ENCODE results near the gene RGS6.

DNA sequence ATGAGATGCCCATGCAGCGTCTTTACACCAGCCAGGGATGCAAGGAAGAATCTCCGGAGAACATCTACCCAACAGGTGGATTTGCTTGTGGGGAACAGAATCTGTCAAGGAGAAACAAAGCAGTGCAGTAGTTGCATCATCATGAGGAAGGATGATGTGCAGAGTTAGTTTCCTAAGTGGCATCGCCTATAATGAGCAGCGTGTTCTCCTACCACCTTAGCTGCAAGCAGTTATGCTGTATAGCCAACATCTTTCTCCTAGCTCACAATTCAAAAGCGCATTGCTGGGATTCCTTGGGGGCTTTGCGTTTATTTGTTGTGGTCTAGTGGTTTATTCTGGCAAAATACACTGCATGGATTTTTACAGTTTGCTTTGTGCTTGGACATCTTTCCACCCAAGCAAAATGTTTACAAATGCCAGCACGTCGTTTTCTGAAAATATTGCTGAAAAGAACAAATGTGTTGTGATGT, 233.0 kb downstream of the RGS6 start:
- TF ChIP-seq, protein P1, sequence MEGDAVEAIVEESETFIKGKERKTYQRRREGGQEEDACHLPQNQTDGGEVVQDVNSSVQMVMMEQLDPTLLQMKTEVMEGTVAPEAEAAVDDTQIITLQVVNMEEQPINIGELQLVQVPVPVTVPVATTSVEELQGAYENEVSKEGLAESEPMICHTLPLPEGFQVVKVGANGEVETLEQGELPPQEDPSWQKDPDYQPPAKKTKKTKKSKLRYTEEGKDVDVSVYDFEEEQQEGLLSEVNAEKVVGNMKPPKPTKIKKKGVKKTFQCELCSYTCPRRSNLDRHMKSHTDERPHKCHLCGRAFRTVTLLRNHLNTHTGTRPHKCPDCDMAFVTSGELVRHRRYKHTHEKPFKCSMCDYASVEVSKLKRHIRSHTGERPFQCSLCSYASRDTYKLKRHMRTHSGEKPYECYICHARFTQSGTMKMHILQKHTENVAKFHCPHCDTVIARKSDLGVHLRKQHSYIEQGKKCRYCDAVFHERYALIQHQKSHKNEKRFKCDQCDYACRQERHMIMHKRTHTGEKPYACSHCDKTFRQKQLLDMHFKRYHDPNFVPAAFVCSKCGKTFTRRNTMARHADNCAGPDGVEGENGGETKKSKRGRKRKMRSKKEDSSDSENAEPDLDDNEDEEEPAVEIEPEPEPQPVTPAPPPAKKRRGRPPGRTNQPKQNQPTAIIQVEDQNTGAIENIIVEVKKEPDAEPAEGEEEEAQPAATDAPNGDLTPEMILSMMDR (IDR thresholded peaks at IDR 0.05), result no peak
- no peak for TF ChIP-seq POLR2A (IDR thresholded peaks at IDR 0.05)

Measured in thyroid gland (tissue), 4 donors.